Upper lobe of left lung (tissue), 4 donors: ENCODE results near the gene AKR1C1.

Source experiments
- POLR2A ChIP-seq, 4 donors: fragments of 450-650 bp; IDR thresholded peaks; one replicate each; pipeline ENCODE4 v1.5.1; 2016 to 2017; ENCODE audit warnings: antibody characterized with exemption in 4 of 4, mild to moderate bottlenecking in 2 of 4
- TF ChIP-seq, protein P1 (sequence below), 6 experiments: fragments of 450-650 bp in 4 of 6; fragments of 200-600 bp in 2 of 6; sonication (generic) in 2 of 6; IDR thresholded peaks; one replicate each; pipeline ENCODE4 v1.5.1; 2016 to 2019; ENCODE audit warnings: antibody characterized with exemption in 6 of 6

DNA sequence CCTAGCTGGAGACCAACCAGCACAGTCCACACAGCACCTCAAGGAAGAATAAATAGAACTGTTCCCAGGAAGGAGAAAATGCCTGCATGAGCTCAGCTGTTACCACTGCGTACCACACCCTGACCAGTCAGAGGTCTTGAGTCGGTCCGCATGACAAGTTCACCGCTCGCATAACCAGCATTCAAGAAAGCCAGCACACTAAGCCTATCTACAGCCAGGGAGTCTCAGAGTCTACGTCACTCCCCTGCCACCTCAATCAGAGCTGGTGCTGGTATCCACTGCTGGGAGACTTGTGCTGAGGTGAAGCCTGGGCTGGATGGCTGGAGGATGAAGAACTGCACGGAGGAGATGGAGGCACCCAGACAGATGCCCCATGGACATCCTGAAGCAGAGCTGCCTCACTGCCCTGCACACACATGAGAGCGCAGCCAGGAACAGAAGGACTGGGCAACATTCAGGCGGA, 19.6 kb downstream of the AKR1C1 start:
- TF ChIP-seq POLR2A (IDR thresholded peaks at IDR 0.05): no peak
- TF ChIP-seq, protein P1, sequence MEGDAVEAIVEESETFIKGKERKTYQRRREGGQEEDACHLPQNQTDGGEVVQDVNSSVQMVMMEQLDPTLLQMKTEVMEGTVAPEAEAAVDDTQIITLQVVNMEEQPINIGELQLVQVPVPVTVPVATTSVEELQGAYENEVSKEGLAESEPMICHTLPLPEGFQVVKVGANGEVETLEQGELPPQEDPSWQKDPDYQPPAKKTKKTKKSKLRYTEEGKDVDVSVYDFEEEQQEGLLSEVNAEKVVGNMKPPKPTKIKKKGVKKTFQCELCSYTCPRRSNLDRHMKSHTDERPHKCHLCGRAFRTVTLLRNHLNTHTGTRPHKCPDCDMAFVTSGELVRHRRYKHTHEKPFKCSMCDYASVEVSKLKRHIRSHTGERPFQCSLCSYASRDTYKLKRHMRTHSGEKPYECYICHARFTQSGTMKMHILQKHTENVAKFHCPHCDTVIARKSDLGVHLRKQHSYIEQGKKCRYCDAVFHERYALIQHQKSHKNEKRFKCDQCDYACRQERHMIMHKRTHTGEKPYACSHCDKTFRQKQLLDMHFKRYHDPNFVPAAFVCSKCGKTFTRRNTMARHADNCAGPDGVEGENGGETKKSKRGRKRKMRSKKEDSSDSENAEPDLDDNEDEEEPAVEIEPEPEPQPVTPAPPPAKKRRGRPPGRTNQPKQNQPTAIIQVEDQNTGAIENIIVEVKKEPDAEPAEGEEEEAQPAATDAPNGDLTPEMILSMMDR (IDR thresholded peaks at IDR 0.05): no peak
